Central memory CD8-positive, alpha-beta T cell (primary cell): ENCODE results near the gene TUBA8.
"Not testable (repeated sequence)": the region's sequence is repeated elsewhere in the genome, so short reads cannot be mapped to it uniquely, and the experiment has no call there.

Source experiments
- ATAC-seq: fragments of 150-1000 bp; cut with Tn5 transposase; replicated peaks from 2 replicates; pipeline ENCODE4 v1.10.0; 2022; ENCODE audit warnings: mild to moderate bottlenecking, moderate FRiP score, moderate number of reproducible peaks; ENCODE audit not compliant: poor library complexity, severe bottlenecking; ENCODE audit errors: extremely low read depth
- DNase-seq, 2 donors: peaks; one replicate each; pipeline ENCODE4 v3.0.0; 2021; ENCODE audit warnings: low spot score in 2 of 2
- H3K27ac Mint-ChIP-seq: one replicate; pipeline ENCODE4 v1.8.0; 2022; ENCODE audit warnings: low read depth, mild to moderate bottlenecking, moderate library complexity, mixed read lengths
- H3K27me3 Mint-ChIP-seq: one replicate; pipeline ENCODE4 v1.8.0; 2022; ENCODE audit warnings: mixed read lengths
- H3K36me3 Mint-ChIP-seq: one replicate; pipeline ENCODE4 v1.8.0; 2022; ENCODE audit warnings: mild to moderate bottlenecking, moderate library complexity, mixed read lengths; ENCODE audit not compliant: insufficient read depth
- H3K4me1 Mint-ChIP-seq: one replicate; pipeline ENCODE4 v1.8.0; 2022; ENCODE audit warnings: mixed read lengths
- H3K4me3 Mint-ChIP-seq: one replicate; pipeline ENCODE4 v1.8.0; 2022; ENCODE audit warnings: mild to moderate bottlenecking, moderate library complexity, mixed read lengths
- H3K9me3 Mint-ChIP-seq: one replicate; pipeline ENCODE4 v1.8.0; 2022; ENCODE audit warnings: mixed read lengths

Gene TUBA8

GRCh38 chr22:18113680-18114394 is 3.2 kb downstream of the TUBA8 start:
- H3K36me3 Mint-ChIP-seq: peaks cover 1% of the 10 kb centered on the region
- peaks cover 24% of the 10 kb centered on the region for H3K27me3 Mint-ChIP-seq
- no peak overlapping the region for H3K27ac Mint-ChIP-seq
- no peak for ATAC-seq
- no peak overlapping the region for H3K4me3 Mint-ChIP-seq
- peaks cover 28% of the 10 kb centered on the region for H3K4me1 Mint-ChIP-seq
- no peaks in the 10 kb centered on the region for H3K9me3 Mint-ChIP-seq
- DNase-seq: no peak

DNA sequence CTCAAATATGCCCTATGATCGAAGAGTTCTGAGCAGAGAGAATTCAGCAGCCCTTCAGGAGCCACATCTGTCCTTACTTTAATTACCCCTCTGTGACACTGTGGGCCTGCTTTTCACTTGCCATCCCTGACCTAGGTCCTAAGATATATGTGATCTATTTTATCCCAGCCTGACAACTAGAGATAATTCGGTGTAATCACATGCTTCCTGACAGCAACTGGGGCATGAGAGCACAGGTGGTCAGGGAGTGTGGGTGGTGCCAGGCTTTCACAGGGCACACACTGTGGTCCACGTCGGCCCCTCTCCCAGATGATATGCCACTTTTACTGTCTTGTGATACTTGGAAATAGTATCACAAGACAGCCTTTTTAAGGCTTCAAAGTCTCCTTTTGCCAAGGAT is 3.9 kb downstream of the TUBA8 start:
- DNase-seq (no peak), ATAC-seq (no peak)
- Mint-ChIP-seq H3K27ac (no peak overlapping the region), H3K4me3 (no peak overlapping the region), H3K4me1 (peaks cover 26% of the 10 kb centered on the region), H3K9me3 (no peaks in the 10 kb centered on the region), H3K27me3 (peaks cover 18% of the 10 kb centered on the region), H3K36me3 (peaks cover 1% of the 10 kb centered on the region)

- ATAC-seq (no peak), DNase-seq (no peak)
- Mint-ChIP-seq H3K9me3 (no peaks in the 10 kb centered on the region), H3K27ac (no peak overlapping the region), H3K27me3 (peaks cover 12% of the 10 kb centered on the region), H3K36me3 (peaks cover 1% of the 10 kb centered on the region), H3K4me1 (peaks cover 19% of the 10 kb centered on the region), H3K4me3 (no peak overlapping the region)
These were observed 4.5 kb downstream of the TUBA8 start for GRCh38 chr22:18114976-18115652.

DNA sequence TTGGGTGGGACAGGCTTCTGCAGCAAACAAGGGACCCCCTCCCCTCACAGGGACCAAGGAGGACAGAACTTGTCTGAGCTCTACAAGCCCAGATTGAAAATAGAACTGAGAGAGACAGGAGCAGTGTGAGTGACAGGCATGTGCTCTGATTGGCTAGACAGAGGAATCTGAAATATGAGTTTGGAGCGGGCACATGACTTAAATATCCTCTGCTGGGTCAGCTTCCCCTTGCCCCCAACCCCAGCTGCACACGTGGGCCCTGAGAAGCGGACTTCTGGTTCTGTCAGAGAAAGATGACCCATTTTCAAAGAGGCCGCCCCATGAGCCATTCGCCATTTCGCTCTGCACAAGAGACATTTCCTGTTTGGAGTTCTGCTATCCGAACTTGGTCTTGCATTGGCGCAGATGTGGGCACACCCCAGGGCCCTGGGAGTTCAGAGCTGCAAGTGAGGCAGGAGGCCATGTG is 5.3 kb downstream of the TUBA8 start:
- ATAC-seq (no peak), DNase-seq (no peak)
- Mint-ChIP-seq H3K27me3 (peaks cover 3% of the 10 kb centered on the region), H3K4me3 (no peak overlapping the region), H3K9me3 (no peaks in the 10 kb centered on the region), H3K36me3 (no peaks in the 10 kb centered on the region), H3K4me1 (peaks cover 13% of the 10 kb centered on the region), H3K27ac (no peak overlapping the region)

- no peak for ATAC-seq
- H3K4me1 Mint-ChIP-seq: peaks cover 12% of the 10 kb centered on the region
- no peak overlapping the region for H3K27ac Mint-ChIP-seq
- H3K4me3 Mint-ChIP-seq: no peak overlapping the region
- no peak for DNase-seq
- no peaks in the 10 kb centered on the region for H3K9me3 Mint-ChIP-seq
- H3K27me3 Mint-ChIP-seq: no peaks in the 10 kb centered on the region
- H3K36me3 Mint-ChIP-seq: no peaks in the 10 kb centered on the region
These were observed 6.0 kb downstream of the TUBA8 start for GRCh38 chr22:18116634-18117033.

GRCh38 chr22:18118345-18118915 is 7.8 kb downstream of the TUBA8 start:
- DNase-seq (no peak), ATAC-seq (no peak)
- no peaks in the 10 kb centered on the region for H3K9me3 Mint-ChIP-seq
- no peak overlapping the region for H3K27ac Mint-ChIP-seq
- peaks cover 12% of the 10 kb centered on the region for H3K4me1 Mint-ChIP-seq
- H3K36me3 Mint-ChIP-seq: no peaks in the 10 kb centered on the region
- no peak overlapping the region for H3K4me3 Mint-ChIP-seq
- H3K27me3 Mint-ChIP-seq: no peaks in the 10 kb centered on the region

- peaks cover under 1% of the 10 kb centered on the region for H3K4me1 Mint-ChIP-seq
- H3K27me3 Mint-ChIP-seq: no peaks in the 10 kb centered on the region
- DNase-seq (no peak), ATAC-seq (no peak)
- H3K36me3 Mint-ChIP-seq: no peaks in the 10 kb centered on the region
- no peak overlapping the region for H3K4me3 Mint-ChIP-seq
- H3K27ac Mint-ChIP-seq: no peak overlapping the region
- H3K9me3 Mint-ChIP-seq: no peaks in the 10 kb centered on the region
These were observed 9.0 kb downstream of the TUBA8 start for GRCh38 chr22:18119409-18120110.

- Mint-ChIP-seq H3K4me1 (no peaks in the 10 kb centered on the region), H3K27me3 (no peaks in the 10 kb centered on the region), H3K27ac (no peak overlapping the region), H3K36me3 (peaks cover 2% of the 10 kb centered on the region), H3K4me3 (no peak overlapping the region), H3K9me3 (no peaks in the 10 kb centered on the region)
- ATAC-seq: no peak
- DNase-seq: no peak
These were observed 10.2 kb downstream of the TUBA8 start for GRCh38 chr22:18120857-18121256.

- no peak for ATAC-seq
- Mint-ChIP-seq H3K9me3 (no peaks in the 10 kb centered on the region), H3K27ac (no peak overlapping the region)
These were observed 10.9 kb downstream of the TUBA8 start for GRCh38 chr22:18121506-18121905.

GRCh38 chr22:18121954-18122554 is 11.4 kb downstream of the TUBA8 start:
- H3K4me1 Mint-ChIP-seq: no peaks in the 10 kb centered on the region
- no peaks in the 10 kb centered on the region for H3K9me3 Mint-ChIP-seq
- no peaks in the 10 kb centered on the region for H3K27me3 Mint-ChIP-seq
- DNase-seq (no peak), ATAC-seq (no peak)
- no peak overlapping the region for H3K4me3 Mint-ChIP-seq
- peaks cover 2% of the 10 kb centered on the region for H3K36me3 Mint-ChIP-seq
- H3K27ac Mint-ChIP-seq: no peak overlapping the region

More at GRCh38 chr22:18121506-18121905, 10.9 kb downstream of the TUBA8 start:
- Mint-ChIP-seq H3K4me3 (no peak overlapping the region), H3K27me3 (no peaks in the 10 kb centered on the region), H3K4me1 (no peaks in the 10 kb centered on the region), H3K36me3 (peaks cover 2% of the 10 kb centered on the region)
- no peak for DNase-seq

- not testable (repeated sequence) for H3K4me3 Mint-ChIP-seq, H3K4me1 Mint-ChIP-seq, H3K9me3 Mint-ChIP-seq, ATAC-seq, DNase-seq, H3K27ac Mint-ChIP-seq, H3K27me3 Mint-ChIP-seq, H3K36me3 Mint-ChIP-seq
These were observed 12.9 kb downstream of the TUBA8 start for GRCh38 chr22:18123476-18124025.

DNA sequence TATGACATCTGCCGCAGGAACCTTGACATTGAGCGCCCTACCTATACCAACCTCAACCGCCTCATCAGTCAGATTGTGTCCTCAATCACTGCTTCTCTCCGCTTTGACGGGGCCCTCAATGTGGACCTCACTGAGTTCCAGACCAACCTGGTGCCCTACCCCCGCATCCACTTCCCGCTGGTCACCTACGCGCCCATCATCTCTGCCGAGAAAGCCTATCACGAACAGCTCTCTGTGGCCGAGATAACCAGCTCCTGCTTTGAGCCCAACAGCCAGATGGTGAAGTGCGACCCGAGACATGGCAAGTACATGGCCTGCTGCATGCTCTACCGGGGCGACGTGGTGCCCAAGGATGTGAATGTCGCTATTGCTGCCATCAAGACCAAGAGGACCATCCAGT is 16.0 kb downstream of the TUBA8 start:
- Mint-ChIP-seq H3K27ac (no peak overlapping the region), H3K4me1 (no peaks in the 10 kb centered on the region), H3K4me3 (no peak overlapping the region), H3K36me3 (peaks cover 4% of the 10 kb centered on the region), H3K9me3 (no peaks in the 10 kb centered on the region), H3K27me3 (no peaks in the 10 kb centered on the region)
- ATAC-seq (no peak), DNase-seq (no peak)
